ENCODE data around the gene DSTN. TPM values are rescaled to one million over a fixed set of nuclear protein-coding genes. Genes with fewer than 3 reads are reported as not detected.

DSTN gene
- total RNA-seq, 1 donor from 2014 or later: 61.2 TPM

DNA sequence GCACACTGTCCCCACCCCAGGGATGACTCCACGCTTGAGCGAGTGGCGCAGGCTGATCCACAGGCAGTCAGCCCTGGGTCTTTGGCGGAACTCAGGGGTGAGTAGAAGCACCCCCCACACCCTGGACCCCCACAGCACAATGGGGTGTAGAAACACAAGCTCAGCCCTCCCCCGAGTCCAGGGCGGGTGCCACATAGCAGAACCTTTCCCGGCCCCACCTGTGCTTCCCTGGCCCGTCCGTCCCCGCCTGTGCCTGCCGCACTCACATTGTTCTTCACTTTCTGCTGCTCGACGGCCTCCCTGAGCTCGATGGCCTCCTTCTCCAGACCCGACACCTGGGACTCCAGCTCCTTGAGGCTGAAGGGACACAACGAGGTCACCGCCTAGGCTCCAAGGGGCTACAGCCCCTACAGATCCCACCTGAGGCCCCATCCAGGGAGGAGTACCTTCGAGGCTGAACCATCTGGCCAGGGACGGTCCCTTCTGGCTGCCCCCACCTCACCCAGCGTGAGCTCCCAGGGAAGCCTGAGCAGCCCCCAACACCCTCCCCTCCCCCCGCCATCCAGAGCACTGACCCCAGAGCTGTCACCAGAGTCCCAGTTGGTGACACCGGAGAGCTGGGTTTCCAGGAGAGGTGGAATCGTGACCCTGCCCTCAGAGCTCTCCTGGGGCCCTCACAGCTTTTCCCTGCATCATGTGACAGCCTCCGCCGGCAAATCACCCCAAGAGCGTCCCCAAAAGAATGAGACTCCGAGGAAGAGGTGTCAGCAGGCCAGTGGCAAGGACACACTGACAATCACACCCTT, 55.6 kb downstream of the DSTN start:
- intact Hi-C loops (cut with micrococcal nuclease): no loop called here
- Mint-ChIP-seq H3K4me1 (ENCODE audit: low read depth) (no peaks in the 10 kb centered on the region), H3K9me3 (no peaks in the 10 kb centered on the region), H3K27me3 (ENCODE audit: low read depth) (no peaks in the 10 kb centered on the region), H3K36me3 (ENCODE audit: low read depth) (peaks cover 35% of the 10 kb centered on the region), H3K27ac (no peak overlapping the region), H3K4me3 (ENCODE audit: low read depth) (no peak overlapping the region)
- no peak for DNase-seq (ENCODE audit: low spot score)

- no peaks in the 10 kb centered on the region for H3K27me3 Mint-ChIP-seq (ENCODE audit: low read depth)
- peaks cover 32% of the 10 kb centered on the region for H3K36me3 Mint-ChIP-seq (ENCODE audit: low read depth)
- no peaks in the 10 kb centered on the region for H3K9me3 Mint-ChIP-seq
- DNase-seq (ENCODE audit: low spot score): no peak
- intact Hi-C loops (cut with micrococcal nuclease): no loop called here
- H3K27ac Mint-ChIP-seq: no peak overlapping the region
- no peak overlapping the region for H3K4me3 Mint-ChIP-seq (ENCODE audit: low read depth)
- H3K4me1 Mint-ChIP-seq (ENCODE audit: low read depth): no peaks in the 10 kb centered on the region
Observed at GRCh38 chr20:17626217-17627007, 56.5 kb downstream of the DSTN start.

DNA sequence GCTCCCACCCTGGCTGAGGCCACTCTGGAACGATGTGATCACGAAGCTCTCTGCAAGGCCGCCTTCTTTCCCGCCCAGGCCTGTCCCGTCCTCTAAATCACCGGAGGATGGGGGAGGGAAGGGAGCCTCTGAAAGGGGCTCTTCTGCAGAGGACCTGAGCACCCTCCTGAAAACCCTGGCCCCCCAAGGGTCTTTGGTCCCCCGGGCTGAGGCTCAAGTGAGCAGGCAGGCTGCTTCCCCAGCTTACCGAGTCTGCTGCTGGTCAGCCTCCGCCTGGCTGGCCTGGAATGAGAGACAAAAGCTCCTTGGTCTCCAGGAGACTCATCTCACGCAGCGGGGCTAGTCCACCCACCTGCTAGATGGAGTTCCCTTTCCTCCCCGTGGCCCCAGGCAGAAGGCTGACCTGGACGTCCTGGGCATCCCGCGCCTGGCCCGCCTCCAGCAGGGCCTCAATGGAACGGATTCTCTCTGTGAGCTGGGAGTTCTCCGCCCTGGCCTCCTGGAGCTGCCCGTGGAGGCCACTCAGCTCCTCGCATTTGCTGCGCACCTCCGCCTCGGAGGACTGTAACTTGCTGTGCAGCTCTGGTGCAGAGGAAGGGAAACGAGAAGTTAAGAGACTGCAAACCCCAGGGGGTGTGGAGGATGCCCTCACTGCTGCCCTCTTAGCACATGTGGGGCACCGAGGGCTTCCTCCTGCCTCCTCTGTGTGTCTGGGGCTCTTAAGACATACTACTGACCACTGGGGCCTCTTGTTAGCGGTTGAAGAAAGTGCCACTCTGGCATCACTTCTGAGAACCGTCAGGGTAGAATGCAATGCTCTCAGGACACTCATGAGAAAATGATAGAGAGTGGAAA, 57.5 kb downstream of the DSTN start:
- peaks cover 27% of the 10 kb centered on the region for H3K36me3 Mint-ChIP-seq (ENCODE audit: low read depth)
- H3K27ac Mint-ChIP-seq: no peak overlapping the region
- DNase-seq (ENCODE audit: low spot score): no peak
- intact Hi-C loops (cut with micrococcal nuclease): no loop called here
- no peaks in the 10 kb centered on the region for H3K27me3 Mint-ChIP-seq (ENCODE audit: low read depth)
- no peaks in the 10 kb centered on the region for H3K9me3 Mint-ChIP-seq
- H3K4me3 Mint-ChIP-seq (ENCODE audit: low read depth): no peak overlapping the region
- H3K4me1 Mint-ChIP-seq (ENCODE audit: low read depth): no peaks in the 10 kb centered on the region

GRCh38 chr20:17628101-17628841, 58.4 kb downstream of the DSTN start:
- Mint-ChIP-seq H3K27ac (no peak overlapping the region), H3K4me1 (ENCODE audit: low read depth) (no peaks in the 10 kb centered on the region), H3K4me3 (ENCODE audit: low read depth) (no peak overlapping the region), H3K36me3 (ENCODE audit: low read depth) (peaks cover 28% of the 10 kb centered on the region), H3K27me3 (ENCODE audit: low read depth) (no peaks in the 10 kb centered on the region), H3K9me3 (no peaks in the 10 kb centered on the region)
- no peak for DNase-seq (ENCODE audit: low spot score)
- intact Hi-C loops (cut with micrococcal nuclease): no loop called here

DNA sequence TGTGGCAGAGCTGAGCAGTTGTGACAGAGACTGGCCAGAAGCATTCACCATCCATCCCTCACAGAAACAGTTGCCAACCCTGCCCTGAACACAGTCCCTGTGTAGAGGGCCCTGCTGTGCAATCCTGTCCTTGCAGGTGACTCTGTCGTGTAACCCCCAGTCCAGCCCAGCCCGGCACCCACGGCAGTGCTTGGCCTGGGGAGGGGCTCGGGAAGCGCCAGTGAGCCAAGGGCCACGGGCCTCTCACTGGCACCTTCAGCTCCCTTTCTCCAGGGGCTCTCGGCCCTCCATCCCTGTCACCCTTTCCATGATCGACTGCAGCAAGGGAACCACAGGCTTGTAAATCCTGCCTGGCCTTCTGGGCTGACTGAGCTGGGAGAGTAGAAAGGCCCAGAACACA, 59.1 kb downstream of the DSTN start:
- no peak overlapping the region for H3K4me3 Mint-ChIP-seq (ENCODE audit: low read depth)
- intact Hi-C loops (cut with micrococcal nuclease): no loop called here
- no peak for DNase-seq (ENCODE audit: low spot score)
- H3K36me3 Mint-ChIP-seq (ENCODE audit: low read depth): peaks cover 33% of the 10 kb centered on the region
- H3K4me1 Mint-ChIP-seq (ENCODE audit: low read depth): no peaks in the 10 kb centered on the region
- no peaks in the 10 kb centered on the region for H3K9me3 Mint-ChIP-seq
- H3K27ac Mint-ChIP-seq: no peak overlapping the region
- H3K27me3 Mint-ChIP-seq (ENCODE audit: low read depth): no peaks in the 10 kb centered on the region

- intact Hi-C loops (cut with micrococcal nuclease): no loop called here
- no peak for DNase-seq (ENCODE audit: low spot score)
- Mint-ChIP-seq H3K27ac (no peak overlapping the region), H3K9me3 (no peaks in the 10 kb centered on the region), H3K4me1 (ENCODE audit: low read depth) (no peaks in the 10 kb centered on the region), H3K4me3 (ENCODE audit: low read depth) (no peak overlapping the region), H3K27me3 (ENCODE audit: low read depth) (no peaks in the 10 kb centered on the region), H3K36me3 (ENCODE audit: low read depth) (peaks cover 34% of the 10 kb centered on the region)
Observed at GRCh38 chr20:17629678-17630089, 59.8 kb downstream of the DSTN start.

- H3K9me3 Mint-ChIP-seq: no peaks in the 10 kb centered on the region
- no peak overlapping the region for H3K27ac Mint-ChIP-seq
- peaks cover 36% of the 10 kb centered on the region for H3K36me3 Mint-ChIP-seq (ENCODE audit: low read depth)
- no peaks in the 10 kb centered on the region for H3K27me3 Mint-ChIP-seq (ENCODE audit: low read depth)
- intact Hi-C loops (cut with micrococcal nuclease): no loop called here
- no peaks in the 10 kb centered on the region for H3K4me1 Mint-ChIP-seq (ENCODE audit: low read depth)
- no peak for DNase-seq (ENCODE audit: low spot score)
- H3K4me3 Mint-ChIP-seq (ENCODE audit: low read depth): no peak overlapping the region
Observed at GRCh38 chr20:17630151-17630805, 60.4 kb downstream of the DSTN start.

GRCh38 chr20:17630806-17631195, 60.9 kb downstream of the DSTN start:
- intact Hi-C loops (cut with micrococcal nuclease): no loop called here
- no peak for DNase-seq (ENCODE audit: low spot score)
- H3K9me3 Mint-ChIP-seq: no peaks in the 10 kb centered on the region
- no peak overlapping the region for H3K27ac Mint-ChIP-seq
- no peak overlapping the region for H3K4me3 Mint-ChIP-seq (ENCODE audit: low read depth)
- H3K27me3 Mint-ChIP-seq (ENCODE audit: low read depth): no peaks in the 10 kb centered on the region
- H3K36me3 Mint-ChIP-seq (ENCODE audit: low read depth): peaks cover 37% of the 10 kb centered on the region
- H3K4me1 Mint-ChIP-seq (ENCODE audit: low read depth): no peaks in the 10 kb centered on the region

DNA sequence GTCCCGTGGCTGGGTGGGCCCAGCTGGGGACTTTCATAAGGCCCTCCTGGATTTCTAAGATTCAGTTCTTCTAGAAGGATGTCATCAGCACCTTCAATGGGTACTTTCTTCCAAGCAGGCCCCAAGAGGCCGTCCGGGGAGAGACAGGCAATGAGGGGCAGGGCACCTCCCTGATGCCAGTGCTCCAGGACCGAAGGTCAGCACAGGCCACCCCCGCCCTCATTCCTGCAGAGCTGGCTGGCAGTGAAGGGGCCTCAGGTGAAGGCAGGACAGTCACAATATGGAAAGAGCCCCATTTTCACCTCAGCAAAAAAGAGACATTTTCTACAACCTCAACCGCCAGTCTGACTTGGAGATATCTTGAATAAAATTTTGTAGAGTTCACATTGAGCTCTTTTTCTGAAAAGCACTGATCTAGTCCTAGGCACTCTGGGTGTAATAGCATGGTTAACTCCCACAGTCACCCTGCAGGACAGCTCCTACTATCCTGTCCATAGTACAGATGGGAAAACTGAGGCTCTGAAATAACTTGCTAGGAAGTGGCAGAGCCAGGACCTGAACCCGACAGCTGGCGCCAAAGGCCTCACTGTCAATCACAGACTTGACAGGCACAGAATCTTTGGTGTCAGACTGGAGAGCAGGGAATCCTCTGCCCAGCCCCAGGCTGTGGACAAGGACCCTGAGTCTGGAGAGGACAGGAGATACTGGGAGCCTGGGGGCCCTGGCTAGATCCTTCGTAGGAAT, 61.9 kb downstream of the DSTN start:
- Mint-ChIP-seq H3K4me1 (ENCODE audit: low read depth) (no peaks in the 10 kb centered on the region), H3K36me3 (ENCODE audit: low read depth) (peaks cover 38% of the 10 kb centered on the region), H3K27me3 (ENCODE audit: low read depth) (no peaks in the 10 kb centered on the region), H3K27ac (no peak overlapping the region), H3K4me3 (ENCODE audit: low read depth) (no peak overlapping the region), H3K9me3 (no peaks in the 10 kb centered on the region)
- DNase-seq (ENCODE audit: low spot score): no peak
- intact Hi-C loops (cut with micrococcal nuclease): no loop called here

DNA sequence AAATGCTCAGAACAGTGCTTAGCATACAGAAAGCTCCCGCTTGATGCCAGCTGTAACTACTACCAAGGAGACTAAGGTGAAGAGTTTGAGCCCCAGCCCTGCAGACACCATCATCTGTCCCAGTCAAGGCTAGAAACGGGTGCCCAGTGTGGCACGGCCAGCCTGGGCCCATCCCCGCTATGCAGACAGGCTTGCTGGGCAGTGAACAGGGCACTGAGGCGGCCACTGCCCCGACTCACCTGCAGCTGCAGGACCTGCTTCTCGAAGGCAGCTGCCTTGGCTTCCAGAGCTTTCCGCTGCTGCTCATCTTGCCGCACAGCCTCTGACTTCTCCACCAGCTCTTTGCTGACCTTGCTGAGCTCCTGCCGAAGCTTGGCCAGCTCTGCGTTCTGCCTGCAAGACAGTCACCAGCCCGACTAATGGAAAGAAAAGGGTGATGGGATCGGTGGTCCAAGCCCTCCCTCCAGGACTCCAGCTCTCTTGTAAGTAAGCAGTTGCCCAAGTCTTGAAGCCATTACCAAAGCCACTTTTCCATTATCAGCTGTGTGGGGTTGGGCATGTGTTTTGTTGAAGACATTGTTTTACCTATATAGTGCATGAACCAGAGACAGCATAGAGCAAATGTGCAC, 63.5 kb downstream of the DSTN start:
- Mint-ChIP-seq H3K9me3 (no peaks in the 10 kb centered on the region), H3K27ac (no peak overlapping the region), H3K4me3 (ENCODE audit: low read depth) (no peak overlapping the region), H3K36me3 (ENCODE audit: low read depth) (peaks cover 33% of the 10 kb centered on the region), H3K4me1 (ENCODE audit: low read depth) (no peaks in the 10 kb centered on the region), H3K27me3 (ENCODE audit: low read depth) (no peaks in the 10 kb centered on the region)
- no peak for DNase-seq (ENCODE audit: low spot score)
- intact Hi-C loops (cut with micrococcal nuclease): no loop called here

DNA sequence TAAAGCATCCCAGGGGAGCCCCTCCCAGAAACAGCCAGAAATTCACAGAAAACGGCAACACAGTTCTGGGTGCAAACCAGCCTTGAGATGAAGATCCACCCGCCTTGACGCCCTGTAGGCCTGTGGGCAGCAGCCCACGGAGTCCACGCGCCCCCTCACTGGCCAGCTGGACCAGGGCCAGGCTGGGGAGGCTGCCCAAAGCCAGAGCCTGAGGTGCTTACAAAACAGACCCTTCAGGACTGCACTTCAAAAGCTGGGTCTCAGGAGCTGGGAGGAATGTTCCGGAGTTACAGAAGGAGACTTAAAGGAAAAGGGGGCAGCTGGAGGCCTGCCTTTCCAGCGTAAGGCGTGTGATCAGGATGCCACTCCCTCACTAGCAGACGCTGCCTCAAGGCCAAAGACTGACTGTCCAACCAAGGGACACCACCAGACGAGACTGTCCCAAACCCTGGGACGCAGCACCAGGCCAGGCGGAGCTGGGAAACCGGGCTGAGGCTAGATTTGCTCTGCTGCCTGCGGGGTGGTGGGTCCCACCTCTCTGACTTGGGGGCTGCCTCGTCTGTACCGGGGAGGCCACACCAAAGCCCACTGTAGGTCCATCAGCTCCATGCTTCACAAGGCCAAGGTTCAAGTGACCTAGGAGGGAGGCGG, 64.1 kb downstream of the DSTN start:
- Mint-ChIP-seq H3K4me1 (ENCODE audit: low read depth) (no peaks in the 10 kb centered on the region), H3K36me3 (ENCODE audit: low read depth) (peaks cover 27% of the 10 kb centered on the region), H3K27ac (no peak overlapping the region), H3K4me3 (ENCODE audit: low read depth) (no peak overlapping the region), H3K9me3 (no peaks in the 10 kb centered on the region), H3K27me3 (ENCODE audit: low read depth) (no peaks in the 10 kb centered on the region)
- intact Hi-C loops (cut with micrococcal nuclease): no loop called here
- no peak for DNase-seq (ENCODE audit: low spot score)
